Mesenchymal stem cell (in vitro differentiated cells and primary cell): Measurements from ENCODE around the gene RAD51B.

Experiments
- DNase-seq: peaks from one replicate; pipeline ENCODE4 v3.0.0-alpha.2; 2013
- H2AFZ ChIP-seq: one replicate; pipeline ENCODE4 v1.6.1; 2013; ENCODE audit warnings: low read depth, mild to moderate bottlenecking, control low read depth, inconsistent platforms, low read length, moderate library complexity
- H2AK5ac ChIP-seq: 2 replicates; pipeline ENCODE4 v1.6.1; 2013; ENCODE audit warnings: low read length, moderate library complexity, mild to moderate bottlenecking, inconsistent platforms; ENCODE audit not compliant: severe bottlenecking
- H2BK120ac ChIP-seq: one replicate; pipeline ENCODE4 v1.6.1; 2013; ENCODE audit warnings: low read depth, mild to moderate bottlenecking, inconsistent platforms, low read length, moderate library complexity
- H2BK12ac ChIP-seq, 2 experiments: one replicate each; pipeline ENCODE4 v1.6.1; 2013; ENCODE audit warnings: inconsistent platforms in 2 of 2, low read length in 2 of 2, mild to moderate bottlenecking in 2 of 2, moderate library complexity in 2 of 2, control low read depth in 1 of 2
- H2BK15ac ChIP-seq: one replicate; pipeline ENCODE4 v1.6.1; 2013; ENCODE audit warnings: mild to moderate bottlenecking, low read depth, inconsistent platforms; ENCODE audit not compliant: poor library complexity, severe bottlenecking
- H2BK5ac ChIP-seq: 2 replicates; pipeline ENCODE4 v1.6.1; 2013; ENCODE audit warnings: low read depth, mild to moderate bottlenecking, low read length, control low read depth, inconsistent platforms; ENCODE audit not compliant: poor library complexity, severe bottlenecking
- H3K14ac ChIP-seq, 2 experiments: one replicate each; pipeline ENCODE4 v1.6.1; 2013; ENCODE audit warnings: inconsistent platforms in 2 of 2, low read length in 2 of 2, control low read depth in 1 of 2, mild to moderate bottlenecking in 1 of 2, moderate library complexity in 1 of 2
- H3K18ac ChIP-seq, 2 experiments: one replicate each; pipeline ENCODE4 v1.6.1; 2013; ENCODE audit warnings: inconsistent platforms in 2 of 2, low read length in 2 of 2, control low read depth in 1 of 2, low read depth in 1 of 2, mild to moderate bottlenecking in 1 of 2
- H3K23ac ChIP-seq, 2 experiments: one replicate each; pipeline ENCODE4 v1.6.1; 2013; ENCODE audit warnings: inconsistent platforms in 2 of 2, low read length in 2 of 2, mild to moderate bottlenecking in 2 of 2, moderate library complexity in 2 of 2, control low read depth in 1 of 2
- H3K27ac ChIP-seq: 2 replicates; pipeline ENCODE4 v1.5.1; 2013; ENCODE audit warnings: mild to moderate bottlenecking, moderate library complexity, low read length, control low read depth, inconsistent platforms; ENCODE audit not compliant: poor library complexity, severe bottlenecking
- H3K27me3 ChIP-seq, 2 experiments: 2 replicates each; pipeline versions ENCODE4 v1.6.1 to v1.7.0; 2013; ENCODE audit warnings: low read length in 2 of 2, mild to moderate bottlenecking in 2 of 2, moderate library complexity in 2 of 2, control low read depth in 1 of 2, inconsistent platforms in 1 of 2; ENCODE audit not compliant: control insufficient read depth in 1 of 2, insufficient read depth in 1 of 2
- H3K36me3 ChIP-seq, 2 experiments: 2 replicates each; pipeline versions ENCODE4 v1.6.1 to v1.7.0; 2013; ENCODE audit warnings: low read length in 2 of 2, control low read depth in 1 of 2, inconsistent platforms in 1 of 2, low read depth in 1 of 2, mild to moderate bottlenecking in 1 of 2; ENCODE audit not compliant: insufficient read depth in 2 of 2, control insufficient read depth in 1 of 2
- H3K4ac ChIP-seq, 2 experiments: one replicate each; pipeline ENCODE4 v1.6.1; 2013; ENCODE audit warnings: inconsistent platforms in 2 of 2, low read length in 2 of 2, mild to moderate bottlenecking in 2 of 2, moderate library complexity in 2 of 2, control low read depth in 1 of 2, low read depth in 1 of 2
- H3K4me1 ChIP-seq: 2 replicates; pipeline ENCODE4 v1.6.1; 2013; ENCODE audit warnings: low read depth, low read length, control low read depth; ENCODE audit not compliant: control insufficient read depth, insufficient read depth
- H3K4me2 ChIP-seq: 2 replicates; pipeline ENCODE4 v1.6.1; 2013; ENCODE audit warnings: low read length, mild to moderate bottlenecking, inconsistent platforms; ENCODE audit not compliant: poor library complexity, severe bottlenecking
- H3K4me3 ChIP-seq, 2 experiments: 2 replicates each; pipeline versions ENCODE4 v1.5.1 to v1.7.0; 2013; ENCODE audit warnings: low read length in 2 of 2, mild to moderate bottlenecking in 2 of 2, control low read depth in 1 of 2, low read depth in 1 of 2; ENCODE audit not compliant: insufficient read depth in 1 of 2
- H3K79me1 ChIP-seq: replicated peaks from 2 replicates; pipeline ENCODE4 v1.6.1; 2013; ENCODE audit warnings: mild to moderate bottlenecking, control low read depth, low read length, inconsistent platforms; ENCODE audit not compliant: poor library complexity, severe bottlenecking
- H3K9ac ChIP-seq: 2 replicates; pipeline ENCODE4 v1.7.0; 2013; ENCODE audit warnings: mild to moderate bottlenecking, low read length, moderate library complexity
- H3K9me3 ChIP-seq: 2 replicates; pipeline ENCODE4 v1.7.0; 2013; ENCODE audit warnings: mild to moderate bottlenecking, low read length; ENCODE audit not compliant: control insufficient read depth
- H4K8ac ChIP-seq: one replicate; pipeline ENCODE4 v1.6.1; 2013; ENCODE audit warnings: inconsistent platforms, mild to moderate bottlenecking, low read length, moderate library complexity
- H4K91ac ChIP-seq: one replicate; pipeline ENCODE4 v1.6.1; 2013; ENCODE audit warnings: mild to moderate bottlenecking, low read length, inconsistent platforms
- WGBS: methylation state at CpG from one replicate; pipeline ENCODE4 v1.1.7; 2013; ENCODE audit warnings: mixed read lengths; 5-methylcytosine and 5-hydroxymethylcytosine counted together

Gene RAD51B

DNA sequence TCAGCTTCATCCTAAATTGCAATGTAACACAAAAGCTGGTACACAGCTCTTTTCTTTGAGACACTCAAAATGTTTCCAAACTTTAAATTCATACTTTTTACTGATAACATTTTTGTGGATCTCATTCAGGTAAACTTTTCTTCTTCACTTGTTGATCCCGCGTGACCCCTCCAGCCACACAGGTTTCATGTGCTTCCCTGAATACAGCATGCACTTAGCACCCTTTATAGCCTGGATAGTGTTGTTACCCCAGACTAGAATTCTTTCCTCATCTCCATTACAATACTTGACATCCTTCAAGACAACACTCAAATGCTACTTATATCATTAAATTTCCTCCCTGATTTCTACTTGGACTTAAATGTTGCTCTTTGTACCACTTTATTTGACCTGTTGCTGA is 373.4 kb downstream of the RAD51B start:
- Histone ChIP-seq H3K36me3 (no peaks in the 10 kb centered on the region), H2AFZ (no peak overlapping the region), H3K27me3 (no peaks in the 10 kb centered on the region), H3K27ac (no peak overlapping the region), H3K79me1 (no peaks in the 10 kb centered on the region), H3K14ac (no peak overlapping the region), H3K18ac (no peak overlapping the region), H3K9me3 (no peaks in the 10 kb centered on the region), H3K4me1 (no peaks in the 10 kb centered on the region), H2AK5ac (no peak overlapping the region), H4K8ac (no peak overlapping the region), H2BK15ac (no peak overlapping the region), H3K4me3 (no peak overlapping the region), H2BK5ac (no peak overlapping the region), H4K91ac (no peak overlapping the region), H2BK120ac (no peak overlapping the region), H3K9ac (no peak overlapping the region), H3K4me2 (no peak overlapping the region), H3K4ac (no peak overlapping the region), H3K23ac (no peak overlapping the region), H2BK12ac (no peak overlapping the region)
- DNase-seq = no peak
- 97% methylated on average over 2 of the region's 2 CpGs for WGBS

DNA sequence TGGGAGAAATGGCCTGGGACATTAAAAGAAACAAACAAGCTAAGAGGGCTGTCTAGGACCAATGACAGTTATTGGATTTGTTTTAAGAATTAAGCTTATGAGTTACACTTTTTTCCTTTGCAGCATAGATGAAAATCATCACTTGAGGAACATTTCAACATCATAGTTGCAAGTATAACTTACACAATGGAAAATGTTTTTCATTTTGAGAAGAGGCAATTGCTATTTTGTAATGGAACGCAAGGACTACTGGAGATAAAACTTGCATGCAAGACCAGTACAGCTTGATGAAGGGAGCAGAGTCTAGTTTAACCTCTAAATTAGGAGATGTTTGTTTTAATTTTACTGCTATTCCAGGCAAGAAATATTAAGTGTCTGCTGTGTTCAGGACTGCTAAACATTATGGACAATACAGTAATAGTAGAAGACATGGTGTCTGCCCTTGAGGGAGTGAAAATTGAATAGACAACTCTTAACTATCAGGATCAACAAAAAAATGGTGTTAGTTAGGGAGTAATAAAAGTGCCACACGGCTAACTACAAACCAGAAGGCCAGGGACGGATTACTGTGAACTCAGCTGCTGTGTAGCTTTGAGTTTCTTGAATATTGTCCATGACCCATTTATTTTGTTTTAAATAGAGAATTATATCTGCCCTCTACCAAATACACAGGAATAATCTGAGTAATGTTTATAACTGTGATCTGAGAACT is 374.5 kb downstream of the RAD51B start:
- Histone ChIP-seq H3K9ac (no peak overlapping the region), H2BK5ac (no peak overlapping the region), H3K4ac (no peak overlapping the region), H4K91ac (no peak overlapping the region), H3K4me3 (no peak overlapping the region), H3K18ac (no peak overlapping the region), H3K14ac (no peak overlapping the region), H4K8ac (no peak overlapping the region), H3K27me3 (no peaks in the 10 kb centered on the region), H3K27ac (no peak overlapping the region), H3K79me1 (no peaks in the 10 kb centered on the region), H2BK120ac (no peak overlapping the region), H2AK5ac (no peak overlapping the region), H3K4me1 (no peaks in the 10 kb centered on the region), H2AFZ (no peak overlapping the region), H2BK12ac (no peak overlapping the region), H3K36me3 (no peaks in the 10 kb centered on the region), H2BK15ac (no peak overlapping the region), H3K9me3 (no peaks in the 10 kb centered on the region), H3K23ac (no peak overlapping the region), H3K4me2 (no peak overlapping the region)
- WGBS = 100% methylated on average over 1 of the region's 3 CpGs
- DNase-seq = no peak

DNA sequence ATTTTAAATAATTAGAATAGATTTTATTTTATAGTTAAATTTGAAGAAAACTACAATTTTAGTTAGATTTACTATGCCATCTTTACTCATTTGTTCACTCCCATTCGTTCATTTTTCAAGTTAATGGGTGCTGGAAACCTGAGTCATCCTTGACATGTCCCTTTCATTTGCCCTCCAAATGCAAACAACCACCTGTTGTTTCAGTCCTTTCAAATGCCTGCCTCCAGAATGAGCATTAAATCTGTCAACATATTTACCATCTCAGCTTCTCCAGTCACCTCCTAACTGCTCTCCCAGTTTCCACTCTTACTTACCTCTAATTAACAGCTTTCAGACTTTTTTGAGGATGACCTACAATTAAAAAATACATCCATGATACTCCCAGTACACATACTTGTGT is 375.5 kb downstream of the RAD51B start:
- Histone ChIP-seq H3K23ac (no peak overlapping the region), H3K9me3 (no peaks in the 10 kb centered on the region), H2AK5ac (no peak overlapping the region), H4K91ac (no peak overlapping the region), H3K79me1 (no peaks in the 10 kb centered on the region), H3K4me1 (peaks cover 3% of the 10 kb centered on the region), H3K18ac (no peak overlapping the region), H3K36me3 (no peaks in the 10 kb centered on the region), H2BK5ac (no peak overlapping the region), H3K9ac (no peak overlapping the region), H2BK12ac (no peak overlapping the region), H2AFZ (no peak overlapping the region), H2BK120ac (no peak overlapping the region), H3K4me3 (no peak overlapping the region), H3K27ac (no peak overlapping the region), H3K27me3 (no peaks in the 10 kb centered on the region), H3K4me2 (no peak overlapping the region), H4K8ac (no peak overlapping the region), H2BK15ac (no peak overlapping the region), H3K14ac (no peak overlapping the region), H3K4ac (no peak overlapping the region)
- no peak for DNase-seq
- WGBS = 38% methylated on average over 1 of the region's 1 CpG

DNA sequence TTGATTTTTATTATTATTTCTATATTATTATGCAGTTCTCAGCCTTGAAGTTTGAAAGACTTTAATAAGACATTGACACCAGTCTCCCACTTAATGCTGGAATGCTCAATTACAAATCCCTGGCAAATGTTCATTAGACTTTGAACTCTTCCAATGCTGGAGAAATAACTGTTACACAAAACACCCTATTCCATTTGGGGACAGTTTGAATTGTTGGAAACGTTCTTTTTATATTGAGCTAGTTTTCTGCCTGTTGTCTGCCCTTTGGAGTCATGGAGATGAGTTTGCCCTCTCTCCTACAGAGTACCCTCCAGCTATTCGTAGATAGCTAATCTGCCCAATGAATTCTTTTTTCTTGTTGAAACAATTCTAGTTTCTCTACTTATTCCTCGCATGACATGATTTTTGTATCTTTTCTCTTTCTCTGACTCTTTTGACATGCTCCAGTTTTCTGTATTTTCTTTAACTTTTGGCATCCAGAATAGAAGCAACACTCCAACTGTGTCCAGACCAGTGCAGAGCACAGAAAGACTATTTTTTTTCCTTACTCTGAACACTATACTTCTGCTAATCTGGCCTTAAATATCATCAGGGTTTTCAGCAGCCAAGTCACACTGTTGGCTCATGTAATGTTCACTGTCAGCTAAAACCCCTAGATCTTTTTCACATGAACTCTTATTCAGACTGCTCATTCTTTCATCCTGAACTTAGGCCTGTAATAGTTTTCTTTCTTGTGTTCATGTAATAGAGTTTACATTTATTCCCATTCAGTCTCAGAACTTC is 379.3 kb downstream of the RAD51B start:
- H4K8ac ChIP-seq = no peak overlapping the region
- H3K27ac ChIP-seq = peak overlapping the region; percentile 97
- H2BK15ac ChIP-seq = no peak overlapping the region
- no peak overlapping the region for H3K14ac ChIP-seq
- peak overlapping the region; percentile 84 for H2AK5ac ChIP-seq
- H2BK12ac ChIP-seq = no peak overlapping the region
- no peaks in the 10 kb centered on the region for H3K27me3 ChIP-seq
- no peaks in the 10 kb centered on the region for H3K79me1 ChIP-seq
- peak overlapping the region; percentile 54 for H3K9ac ChIP-seq
- no peak overlapping the region for H3K18ac ChIP-seq
- no peak overlapping the region for H2AFZ ChIP-seq
- H3K4me1 ChIP-seq = peaks cover 6% of the 10 kb centered on the region
- 99% methylated on average over 3 of the region's 3 CpGs for WGBS
- no peak overlapping the region for H2BK120ac ChIP-seq
- no peak overlapping the region for H3K4me3 ChIP-seq
- H3K23ac ChIP-seq = no peak overlapping the region
- H3K9me3 ChIP-seq = no peaks in the 10 kb centered on the region
- no peak for DNase-seq
- H3K4me2 ChIP-seq = no peak overlapping the region
- peak overlapping the region in 1 of 2 experiments; percentile 26 for H3K4ac ChIP-seq
- no peak overlapping the region for H4K91ac ChIP-seq
- peak overlapping the region; percentile 25 for H2BK5ac ChIP-seq
- no peaks in the 10 kb centered on the region for H3K36me3 ChIP-seq
